ENCODE measurements around the gene OOSP4B.
A peak's percentile ranks its signal among the peaks of the same experiment; 100 is the strongest.
"Not testable (repeated sequence)": the region's sequence is repeated elsewhere in the genome, so short reads cannot be mapped to it uniquely, and the experiment has no call there.

Gene OOSP4B

GRCh38 chr11:60003729-60004128, 13.3 kb upstream of the OOSP4B start:
- no peak overlapping the region for H3K9ac ChIP-seq (ENCODE audit: low read length)
- no peaks in the 10 kb centered on the region for H3K79me1 ChIP-seq (ENCODE audit: low read length)
- WGBS (ENCODE audit: extremely low coverage, insufficient coverage, insufficient read length) = no CpG with 5 or more reads among the region's 2 CpGs
- H2BK12ac ChIP-seq (ENCODE audit: low read length) = no peak overlapping the region
- H2AFZ ChIP-seq (ENCODE audit: insufficient read depth, low read length, poor library complexity) = no peak overlapping the region
- no peak overlapping the region for H2AK5ac ChIP-seq (ENCODE audit: low read length)
- H3K4ac ChIP-seq (ENCODE audit: low read depth, low read length) = no peak overlapping the region
- no peaks in the 10 kb centered on the region for H3K9me3 ChIP-seq (ENCODE audit: insufficient read depth, low read depth, low read length)
- no peak overlapping the region for H4K12ac ChIP-seq (ENCODE audit: low read depth, low read length)
- no peaks in the 10 kb centered on the region for H3K4me1 ChIP-seq (ENCODE audit: control insufficient read depth in 1 of 2, insufficient read depth in 2 of 2, low read length in 2 of 2)
- no peaks in the 10 kb centered on the region for H3K36me3 ChIP-seq (ENCODE audit: control insufficient read depth in 1 of 2, insufficient read depth in 2 of 2, low read length in 2 of 2)
- H3K18ac ChIP-seq (ENCODE audit: low read length) = no peak overlapping the region
- no peaks in the 10 kb centered on the region for H3K27me3 ChIP-seq (ENCODE audit: insufficient read depth, low read length)
- H3K14ac ChIP-seq (ENCODE audit: low read length) = no peak overlapping the region
- no peak for DNase-seq
- no peak overlapping the region for H3K27ac ChIP-seq (ENCODE audit: low read depth, low read length)
- no peak overlapping the region for H2BK120ac ChIP-seq (ENCODE audit: insufficient read depth, low read length, poor library complexity)
- H4K91ac ChIP-seq (ENCODE audit: low read depth, low read length) = no peak overlapping the region
- H2BK5ac ChIP-seq (ENCODE audit: low read depth, low read length, poor library complexity) = no peak overlapping the region
- H3K4me3 ChIP-seq (ENCODE audit: low read depth, low read length) = no peak overlapping the region
- no peak overlapping the region for H4K8ac ChIP-seq (ENCODE audit: low read depth, low read length)
- H3K23ac ChIP-seq (ENCODE audit: low read length) = no peak overlapping the region
- H3K4me2 ChIP-seq (ENCODE audit: low read length) = no peak overlapping the region
- no peaks in the 10 kb centered on the region for H3K79me2 ChIP-seq (ENCODE audit: control insufficient read depth, insufficient read depth, low read length, poor library complexity)

- H3K4me1 ChIP-seq (ENCODE audit: control insufficient read depth in 1 of 2, insufficient read depth in 2 of 2, low read length in 2 of 2) = no peaks in the 10 kb centered on the region
- H3K4me2 ChIP-seq (ENCODE audit: low read length) = no peak overlapping the region
- H4K8ac ChIP-seq (ENCODE audit: low read depth, low read length) = no peak overlapping the region
- H3K9ac ChIP-seq (ENCODE audit: low read length) = no peak overlapping the region
- no peak overlapping the region for H3K18ac ChIP-seq (ENCODE audit: low read length)
- no peaks in the 10 kb centered on the region for H3K36me3 ChIP-seq (ENCODE audit: control insufficient read depth in 1 of 2, insufficient read depth in 2 of 2, low read length in 2 of 2)
- peak; percentile 22 to 35 for DNase-seq
- H2BK5ac ChIP-seq (ENCODE audit: low read depth, low read length, poor library complexity) = no peak overlapping the region
- no peak overlapping the region for H3K4ac ChIP-seq (ENCODE audit: low read depth, low read length)
- H2AFZ ChIP-seq (ENCODE audit: insufficient read depth, low read length, poor library complexity) = no peak overlapping the region
- no peaks in the 10 kb centered on the region for H3K27me3 ChIP-seq (ENCODE audit: insufficient read depth, low read length)
- H4K91ac ChIP-seq (ENCODE audit: low read depth, low read length) = no peak overlapping the region
- no peak overlapping the region for H3K27ac ChIP-seq (ENCODE audit: low read depth, low read length)
- no peak overlapping the region for H3K14ac ChIP-seq (ENCODE audit: low read length)
- H2BK12ac ChIP-seq (ENCODE audit: low read length) = no peak overlapping the region
- H2BK120ac ChIP-seq (ENCODE audit: insufficient read depth, low read length, poor library complexity) = no peak overlapping the region
- no peaks in the 10 kb centered on the region for H3K9me3 ChIP-seq (ENCODE audit: insufficient read depth, low read depth, low read length)
- no peak overlapping the region for H4K12ac ChIP-seq (ENCODE audit: low read depth, low read length)
- H3K4me3 ChIP-seq (ENCODE audit: low read depth, low read length) = no peak overlapping the region
- no peak overlapping the region for H2AK5ac ChIP-seq (ENCODE audit: low read length)
- no peak overlapping the region for H3K23ac ChIP-seq (ENCODE audit: low read length)
- H3K79me2 ChIP-seq (ENCODE audit: control insufficient read depth, insufficient read depth, low read length, poor library complexity) = no peaks in the 10 kb centered on the region
- WGBS (ENCODE audit: extremely low coverage, insufficient coverage, insufficient read length) = no CpG with 5 or more reads among the region's 1 CpG
- no peaks in the 10 kb centered on the region for H3K79me1 ChIP-seq (ENCODE audit: low read length)
These were observed 11.6 kb upstream of the OOSP4B start for GRCh38 chr11:60005360-60005759.

GRCh38 chr11:60018058-60018457, 1.1 kb downstream of the OOSP4B start:
- Histone ChIP-seq H3K79me2 (ENCODE audit: control insufficient read depth, insufficient read depth, low read length, poor library complexity) (no peaks in the 10 kb centered on the region), H3K9ac (ENCODE audit: low read length) (no peak overlapping the region), H3K4me2 (ENCODE audit: low read length) (no peak overlapping the region), H3K14ac (ENCODE audit: low read length) (no peak overlapping the region), H3K18ac (ENCODE audit: low read length) (no peak overlapping the region), H4K8ac (ENCODE audit: low read depth, low read length) (no peak overlapping the region), H3K23ac (ENCODE audit: low read length) (no peak overlapping the region), H2BK5ac (ENCODE audit: low read depth, low read length, poor library complexity) (no peak overlapping the region), H3K79me1 (ENCODE audit: low read length) (no peaks in the 10 kb centered on the region), H2BK12ac (ENCODE audit: low read length) (no peak overlapping the region), H2BK120ac (ENCODE audit: insufficient read depth, low read length, poor library complexity) (no peak overlapping the region), H2AFZ (ENCODE audit: insufficient read depth, low read length, poor library complexity) (no peak overlapping the region), H3K4ac (ENCODE audit: low read depth, low read length) (no peak overlapping the region), H3K4me1 (ENCODE audit: control insufficient read depth in 1 of 2, insufficient read depth in 2 of 2, low read length in 2 of 2) (no peaks in the 10 kb centered on the region), H3K36me3 (ENCODE audit: control insufficient read depth in 1 of 2, insufficient read depth in 2 of 2, low read length in 2 of 2) (no peaks in the 10 kb centered on the region), H4K91ac (ENCODE audit: low read depth, low read length) (no peak overlapping the region), H2AK5ac (ENCODE audit: low read length) (no peak overlapping the region), H3K27ac (ENCODE audit: low read depth, low read length) (no peak overlapping the region), H3K4me3 (ENCODE audit: low read depth, low read length) (no peak overlapping the region), H3K9me3 (ENCODE audit: insufficient read depth, low read depth, low read length) (no peaks in the 10 kb centered on the region), H3K27me3 (ENCODE audit: insufficient read depth, low read length) (no peaks in the 10 kb centered on the region), H4K12ac (ENCODE audit: low read depth, low read length) (no peak overlapping the region)
- no peak for DNase-seq
- WGBS (ENCODE audit: extremely low coverage, insufficient coverage, insufficient read length) = no CpG with 5 or more reads among the region's 8 CpGs

- not testable (repeated sequence) for H3K23ac ChIP-seq (ENCODE audit: low read length); H3K14ac ChIP-seq (ENCODE audit: low read length); H3K27ac ChIP-seq (ENCODE audit: low read depth, low read length); H3K4me1 ChIP-seq (ENCODE audit: control insufficient read depth in 1 of 2, insufficient read depth in 2 of 2, low read length in 2 of 2); H3K18ac ChIP-seq (ENCODE audit: low read length); H2BK12ac ChIP-seq (ENCODE audit: low read length); DNase-seq; H4K91ac ChIP-seq (ENCODE audit: low read depth, low read length); H3K4me3 ChIP-seq (ENCODE audit: low read depth, low read length); H3K4ac ChIP-seq (ENCODE audit: low read depth, low read length); H3K4me2 ChIP-seq (ENCODE audit: low read length); H3K27me3 ChIP-seq (ENCODE audit: insufficient read depth, low read length); H3K79me1 ChIP-seq (ENCODE audit: low read length); H2BK120ac ChIP-seq (ENCODE audit: insufficient read depth, low read length, poor library complexity); H2AK5ac ChIP-seq (ENCODE audit: low read length); H3K36me3 ChIP-seq (ENCODE audit: control insufficient read depth in 1 of 2, insufficient read depth in 2 of 2, low read length in 2 of 2); H4K8ac ChIP-seq (ENCODE audit: low read depth, low read length); H3K9ac ChIP-seq (ENCODE audit: low read length); H2BK5ac ChIP-seq (ENCODE audit: low read depth, low read length, poor library complexity); H3K79me2 ChIP-seq (ENCODE audit: control insufficient read depth, insufficient read depth, low read length, poor library complexity); H2AFZ ChIP-seq (ENCODE audit: insufficient read depth, low read length, poor library complexity); H4K12ac ChIP-seq (ENCODE audit: low read depth, low read length); H3K9me3 ChIP-seq (ENCODE audit: insufficient read depth, low read depth, low read length)
- WGBS (ENCODE audit: extremely low coverage, insufficient coverage, insufficient read length) = no CpG with 5 or more reads among the region's 27 CpGs
These were observed 3.4 kb downstream of the OOSP4B start for GRCh38 chr11:60020376-60020775.
